Astrocyte (in vitro differentiated cells and primary cell): ENCODE measurements around the gene SH2B2.
"Not testable (repeated sequence)": the region's sequence is repeated elsewhere in the genome, so short reads cannot be mapped to it uniquely, and the experiment has no call there.

Experiments used
- CTCF ChIP-seq: IDR thresholded peaks from 2 replicates; pipeline ENCODE4 v1.5.1; 2011; ENCODE audit warnings: low read depth, mild to moderate bottlenecking, inconsistent platforms, low read length, moderate library complexity; ENCODE audit not compliant: insufficient read depth
- EZH2 ChIP-seq: IDR thresholded peaks from 2 replicates; pipeline ENCODE4 v1.6.1; 2012; ENCODE audit warnings: mild to moderate bottlenecking, low read length, inconsistent platforms; ENCODE audit not compliant: insufficient read depth

GRCh38 chr7:102325106-102325505, 38.4 kb downstream of the SH2B2 start:
- TF ChIP-seq CTCF, EZH2: not testable (repeated sequence)
